GM21786 (cell line): Measurements from ENCODE around the gene NOTCH1.

ENCODE experiments used
- ATAC-seq: cut with Tn5 transposase; IDR thresholded peaks from one replicate; pipeline ENCODE4 v1.9.1; 2021; ENCODE audit not compliant: unreplicated experiment

The NOTCH1 gene

DNA sequence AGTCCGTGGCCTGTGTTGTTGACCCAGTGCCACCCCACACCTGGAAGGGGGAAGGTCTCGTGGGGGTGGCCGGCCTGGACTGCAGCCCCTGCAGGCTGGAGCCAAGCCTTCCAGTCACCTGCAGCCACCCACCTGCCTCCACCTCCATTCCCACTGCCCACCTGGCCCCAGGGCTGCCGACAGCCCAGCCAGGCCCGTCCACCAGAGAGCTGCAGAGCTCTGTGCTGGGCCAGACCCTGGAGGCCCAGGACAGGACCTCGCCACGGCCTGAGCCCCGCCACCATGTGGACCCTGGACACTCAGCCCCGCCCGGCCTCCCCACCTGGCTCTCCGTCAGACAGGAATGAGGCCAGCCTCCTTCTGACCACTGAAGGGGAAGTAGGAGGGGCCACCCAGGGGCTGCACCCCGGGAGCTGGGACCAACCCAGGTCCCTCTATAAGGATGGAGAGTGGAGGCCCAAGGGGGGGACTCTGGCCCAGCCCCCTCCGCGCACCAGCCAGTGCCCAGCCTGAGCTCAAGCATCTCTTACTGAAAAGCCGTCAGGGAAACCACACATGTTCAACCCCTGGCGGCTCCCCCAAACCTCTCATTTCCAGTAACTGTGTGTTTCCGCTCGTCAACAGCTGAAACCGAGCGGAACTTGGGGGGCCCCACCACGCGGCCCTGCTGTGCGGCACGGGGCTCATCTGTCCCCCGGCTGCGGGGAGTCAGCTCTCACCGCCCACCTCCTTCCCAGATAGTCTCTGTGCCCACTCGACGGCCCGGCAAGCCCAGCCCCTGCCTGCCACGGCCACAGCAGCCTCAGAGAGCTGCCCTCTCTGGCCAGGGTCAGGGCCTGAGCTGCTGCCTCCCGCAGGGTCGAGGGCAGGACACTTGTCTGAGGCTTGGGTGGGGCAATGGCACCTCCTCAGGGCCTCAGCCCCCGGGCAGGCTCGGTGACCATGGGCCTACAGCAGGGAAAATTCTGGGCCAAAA is 12.8 kb downstream of the NOTCH1 start:
- ATAC-seq: no peak

DNA sequence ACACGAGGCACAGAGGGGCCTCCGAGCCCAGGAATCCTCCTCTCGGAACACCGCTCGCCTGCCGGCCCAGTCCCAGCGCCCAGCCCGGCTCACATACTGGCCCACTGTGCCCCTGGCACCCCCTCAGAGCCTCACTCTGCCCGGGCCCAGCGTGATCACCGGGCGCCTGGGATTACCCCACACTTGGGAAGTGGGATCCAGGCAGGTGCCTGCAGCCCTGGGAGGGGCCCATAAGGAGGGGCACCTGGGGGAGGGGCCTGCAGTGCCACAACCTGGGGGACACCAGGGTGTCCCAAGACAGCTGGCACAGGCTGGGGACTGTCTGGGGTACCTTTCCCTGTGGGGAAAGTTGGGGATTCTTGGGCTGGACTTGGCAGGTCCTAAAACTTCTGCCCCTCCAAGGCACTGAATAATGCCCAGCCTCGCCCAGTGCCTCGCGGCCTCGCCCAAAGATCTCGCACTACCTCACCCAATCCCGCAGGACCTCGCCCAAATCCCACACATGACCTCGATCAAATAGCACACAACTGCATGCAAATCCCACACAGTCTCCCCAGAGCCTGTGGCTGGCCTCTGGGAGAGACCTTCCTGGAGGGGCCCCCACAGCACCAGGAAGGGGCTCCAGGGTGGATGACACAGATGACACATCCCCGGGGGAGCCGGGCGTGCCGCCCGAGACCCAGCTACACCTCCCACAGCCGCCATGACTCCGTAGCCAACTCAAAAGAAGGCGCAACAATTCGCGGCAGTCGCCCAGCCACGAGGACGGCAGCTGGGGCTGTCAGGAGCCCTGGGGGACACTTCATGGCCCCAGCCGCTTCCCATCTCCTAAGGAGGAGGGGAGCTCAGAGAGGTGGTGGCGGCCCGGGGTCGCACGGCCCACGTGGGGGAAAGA is 13.7 kb downstream of the NOTCH1 start:
- no peak for ATAC-seq

DNA sequence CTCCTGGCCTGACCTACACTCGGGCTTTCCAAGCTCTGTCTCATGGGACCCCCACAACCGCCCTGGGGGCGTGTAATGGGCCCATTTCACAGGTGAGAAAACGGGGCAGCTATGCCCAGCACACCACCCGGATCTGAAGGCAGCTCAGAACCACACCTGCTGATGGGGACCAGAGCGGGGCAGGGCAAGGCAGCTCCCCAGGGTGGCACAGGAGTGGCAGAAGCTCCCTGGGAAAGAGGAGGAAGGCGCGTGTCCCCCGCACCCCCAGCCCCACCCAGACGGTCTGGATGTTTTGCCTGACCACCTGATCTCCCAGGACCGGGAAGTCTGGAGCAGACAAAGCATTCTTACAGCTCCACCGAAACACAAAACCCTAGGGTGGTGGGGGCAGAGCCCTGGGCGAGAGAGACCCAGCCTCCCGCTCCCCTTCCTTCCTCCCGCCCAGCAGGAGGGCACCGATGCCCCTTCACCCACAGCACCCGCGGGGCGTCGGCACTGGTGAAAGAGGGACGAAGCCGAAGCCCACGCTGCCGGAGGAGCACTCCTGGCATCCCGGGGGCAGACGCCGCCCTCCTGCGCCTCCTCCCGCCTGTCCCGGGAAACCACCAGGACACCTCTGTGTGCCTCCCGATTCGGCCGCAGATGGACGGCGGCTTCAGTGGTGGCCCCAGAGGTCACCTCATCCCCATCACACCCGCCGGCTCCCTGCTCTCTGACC is 14.5 kb downstream of the NOTCH1 start:
- no peak for ATAC-seq

DNA sequence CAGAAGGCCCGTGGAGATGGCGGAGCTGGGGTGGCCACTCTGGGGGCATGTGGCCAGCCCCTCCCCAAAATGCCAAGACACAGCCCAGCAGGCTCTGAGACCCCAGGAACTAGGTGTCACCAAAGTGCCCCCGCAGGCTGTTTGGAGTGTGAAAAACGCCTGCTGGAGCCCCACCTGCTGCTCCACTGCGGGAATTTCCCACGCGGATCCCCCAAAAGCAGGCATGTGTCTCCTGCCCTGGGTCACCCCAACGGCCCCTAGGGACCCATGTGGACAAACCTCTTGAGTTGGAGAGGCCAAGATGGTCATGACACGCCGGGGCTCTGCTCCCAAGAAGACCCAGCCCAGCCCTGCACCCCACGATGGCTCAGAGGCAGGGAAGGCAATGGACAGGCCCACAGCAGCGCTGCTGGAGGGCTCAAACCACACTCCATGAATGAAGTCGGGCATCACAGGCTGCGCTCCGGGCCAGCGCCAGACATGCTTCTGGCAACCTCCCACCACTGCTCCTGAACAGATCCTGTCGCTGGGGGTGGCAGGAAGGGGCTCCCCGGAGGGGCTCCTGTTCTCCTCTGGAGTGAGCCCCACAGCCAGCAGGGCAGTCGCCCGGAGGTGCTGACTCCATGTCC is 15.3 kb downstream of the NOTCH1 start:
- ATAC-seq: no peak

DNA sequence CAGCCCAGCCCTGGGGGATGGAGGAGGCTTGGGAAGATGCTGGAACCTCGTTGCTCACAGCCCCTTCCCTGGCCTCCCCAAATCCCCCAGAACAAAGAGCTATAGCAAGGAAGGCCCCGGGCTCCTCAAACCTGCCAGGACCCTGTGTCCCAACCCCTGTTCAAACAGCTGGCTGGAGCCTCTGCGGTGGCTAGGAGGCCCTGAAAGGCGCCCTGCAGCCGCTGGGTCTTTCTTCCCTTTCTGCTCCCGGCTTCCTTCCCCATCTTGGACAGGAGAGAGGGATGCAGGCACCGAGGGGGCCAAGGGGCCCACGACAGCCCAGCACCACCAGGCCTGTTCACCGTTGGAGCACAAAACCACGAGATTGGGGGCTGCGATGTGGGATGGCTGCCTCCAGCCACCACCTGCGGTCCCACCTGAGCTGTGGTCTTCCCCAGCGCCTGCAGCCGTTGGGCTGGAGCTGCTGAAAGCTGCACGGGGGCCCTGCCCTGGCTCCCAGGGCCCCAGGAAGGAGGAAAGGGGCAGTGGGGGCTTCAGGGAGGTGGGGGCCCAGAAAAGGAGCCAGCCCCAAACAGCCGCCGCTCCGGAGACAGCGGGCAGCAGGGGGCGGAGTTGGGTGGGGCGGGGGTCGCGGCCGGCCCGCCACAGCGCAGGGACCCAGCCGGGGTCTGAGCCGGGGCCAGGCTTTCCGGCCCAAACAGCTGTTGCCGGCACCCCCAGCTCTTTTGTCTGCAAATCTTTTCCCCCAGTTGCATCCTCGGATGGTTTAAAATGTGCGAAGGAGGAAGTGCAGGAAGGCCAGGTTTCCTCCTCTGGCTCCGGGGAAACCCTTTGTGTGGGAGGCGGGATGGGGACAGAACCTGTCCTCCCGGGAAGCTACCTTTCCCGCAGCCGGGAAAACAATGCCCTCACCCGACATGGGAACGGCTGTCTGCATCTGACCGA is 16.1 kb downstream of the NOTCH1 start:
- ATAC-seq: no peak

DNA sequence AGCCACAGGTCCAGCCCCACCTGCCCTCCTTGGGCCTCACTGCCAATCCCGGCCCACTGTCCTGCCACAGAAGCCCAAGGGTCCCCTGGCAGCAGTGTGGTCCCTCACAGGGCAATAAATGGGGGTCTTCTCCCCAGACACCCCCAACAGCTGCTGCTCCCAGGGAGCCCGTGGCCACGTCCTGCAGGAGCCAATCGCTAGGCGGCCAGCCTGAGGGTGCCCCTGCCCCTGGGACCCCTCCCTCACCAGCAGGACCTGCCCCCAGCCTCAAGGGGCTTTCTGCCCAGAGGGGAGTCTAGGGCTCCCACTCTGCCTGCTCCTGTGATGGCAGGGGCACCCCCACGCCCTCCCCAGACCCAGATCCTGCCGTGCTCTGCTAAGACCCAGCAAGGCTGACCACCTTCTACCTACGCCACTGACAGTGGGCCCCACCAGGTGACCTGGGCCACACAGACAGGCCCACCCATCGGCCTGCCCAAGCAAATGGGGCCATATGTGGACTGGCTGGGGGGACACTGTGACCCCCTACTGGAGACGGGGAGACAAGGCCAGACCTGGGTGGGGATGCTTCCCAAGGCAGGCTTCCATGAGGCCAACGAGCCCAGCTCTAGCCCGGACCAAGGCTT is 17.0 kb downstream of the NOTCH1 start:
- no peak for ATAC-seq

DNA sequence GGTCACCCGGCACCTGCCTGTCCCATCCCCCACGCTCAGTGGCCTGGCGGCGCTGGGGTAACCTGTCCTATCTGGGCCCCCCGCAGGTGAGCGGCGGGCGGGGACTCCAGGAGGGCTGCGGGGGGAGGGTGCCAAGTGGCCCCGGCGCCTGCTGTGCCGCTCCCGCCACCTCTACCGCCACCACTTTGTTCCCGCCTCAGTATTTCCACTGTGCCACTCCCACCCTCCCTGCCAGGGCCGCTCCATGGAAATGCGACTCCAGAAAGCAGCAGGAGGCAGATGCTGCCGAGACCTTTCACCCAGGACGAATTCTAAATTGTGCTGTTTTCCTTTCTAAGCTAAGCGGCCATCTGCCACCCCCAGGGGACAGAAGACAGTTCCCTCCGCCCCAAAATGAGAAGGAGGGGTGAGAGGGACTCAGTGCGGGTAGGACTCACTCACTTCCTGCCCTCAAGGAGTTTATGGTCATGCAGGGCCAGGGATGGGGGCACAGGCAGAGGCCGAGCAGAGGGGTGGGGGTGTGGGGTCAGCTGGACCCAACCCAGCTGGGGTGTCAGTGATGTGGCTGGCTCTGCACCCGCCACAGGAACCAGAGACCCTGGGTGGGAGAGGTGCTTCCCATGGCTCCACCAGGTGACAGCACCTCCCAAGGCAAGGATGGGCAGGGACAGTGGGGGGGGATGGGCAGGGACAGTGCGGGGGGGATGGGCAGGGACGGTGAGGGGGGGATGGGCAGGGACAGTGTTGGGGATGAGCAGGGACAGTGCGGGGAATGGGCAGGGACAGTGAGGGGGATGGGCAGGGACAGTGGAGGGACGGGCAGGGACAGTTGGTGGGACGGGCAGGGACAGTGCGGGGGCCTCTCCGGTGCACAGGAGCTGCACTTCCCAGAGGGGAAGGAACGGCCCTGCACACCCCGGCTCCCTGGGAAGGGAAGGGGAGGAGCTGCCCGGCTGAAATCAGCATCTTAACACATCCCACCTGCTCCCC is 17.8 kb downstream of the NOTCH1 start:
- no peak for ATAC-seq

DNA sequence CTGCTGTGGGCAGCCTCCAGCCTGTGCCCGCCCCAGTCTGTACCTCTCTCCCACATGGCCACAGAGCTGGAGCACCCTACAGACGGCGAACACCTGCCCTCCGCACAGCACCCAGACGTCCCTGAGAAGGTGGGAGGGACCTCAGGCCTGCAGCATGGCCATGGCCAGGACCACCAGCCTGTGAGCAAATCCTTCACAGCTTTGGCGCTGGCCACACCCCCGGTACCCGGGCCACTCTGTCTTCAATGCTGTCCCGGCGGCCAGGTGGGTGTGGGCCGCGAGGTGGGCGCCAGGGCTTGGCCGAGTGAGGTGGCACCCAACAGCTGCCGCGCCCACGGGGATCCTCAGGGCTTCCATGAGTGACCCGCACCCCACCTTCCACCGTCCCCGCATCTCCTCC is 18.7 kb downstream of the NOTCH1 start:
- no peak for ATAC-seq

DNA sequence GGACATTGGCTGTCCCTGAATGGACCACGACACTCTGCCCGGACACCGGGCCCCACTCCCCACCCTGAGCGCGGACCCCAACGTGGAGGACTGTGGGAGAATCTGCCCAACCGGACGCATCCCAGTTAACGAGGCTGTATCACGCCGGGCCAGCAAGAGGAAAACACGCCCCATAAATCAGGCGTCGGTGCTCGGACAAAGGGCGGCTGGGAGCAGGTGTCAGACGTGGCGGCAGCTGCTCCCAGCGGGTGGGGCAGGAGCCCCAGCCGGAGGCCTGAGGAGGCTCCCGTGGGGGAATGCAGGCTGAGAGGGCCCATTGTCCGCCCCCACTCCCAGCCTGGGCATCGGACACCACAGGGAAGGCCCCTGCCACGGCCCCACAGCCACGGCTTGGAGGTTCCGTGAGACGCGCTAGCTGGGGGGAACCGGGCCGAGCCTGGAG is 19.2 kb downstream of the NOTCH1 start:
- ATAC-seq: no peak

DNA sequence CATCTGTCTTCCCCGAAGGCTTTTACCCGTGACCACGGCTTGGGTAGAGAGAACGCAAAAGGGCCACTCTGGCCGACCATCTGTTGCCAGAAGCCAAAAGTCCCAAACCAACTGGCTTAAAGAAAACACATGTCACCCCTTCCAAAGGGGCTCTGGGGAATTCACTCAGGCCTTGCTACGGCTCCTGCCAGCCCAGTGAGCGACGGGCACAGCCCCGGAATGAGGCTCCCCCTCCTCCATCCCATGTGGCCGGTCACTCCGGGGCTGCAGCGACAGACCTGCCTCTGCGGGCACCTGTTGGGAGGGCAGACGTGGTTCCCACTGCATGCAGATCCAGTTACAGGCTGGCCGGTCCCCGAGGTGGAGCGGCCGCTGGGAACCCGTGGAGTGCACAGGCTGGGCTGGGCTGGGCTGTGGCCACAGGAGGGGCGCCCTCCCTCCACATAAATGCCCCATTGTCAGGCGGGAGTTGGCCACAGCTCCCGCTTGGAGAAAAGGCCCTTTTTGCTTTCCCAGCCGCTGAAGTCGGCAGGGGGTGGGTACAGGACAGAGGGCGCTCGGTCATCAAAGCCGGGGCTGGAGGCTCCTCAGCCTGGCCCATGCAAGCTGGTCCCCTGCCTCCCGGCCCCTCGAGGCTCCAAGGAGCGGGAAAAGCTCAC is 19.9 kb downstream of the NOTCH1 start:
- ATAC-seq: no peak

DNA sequence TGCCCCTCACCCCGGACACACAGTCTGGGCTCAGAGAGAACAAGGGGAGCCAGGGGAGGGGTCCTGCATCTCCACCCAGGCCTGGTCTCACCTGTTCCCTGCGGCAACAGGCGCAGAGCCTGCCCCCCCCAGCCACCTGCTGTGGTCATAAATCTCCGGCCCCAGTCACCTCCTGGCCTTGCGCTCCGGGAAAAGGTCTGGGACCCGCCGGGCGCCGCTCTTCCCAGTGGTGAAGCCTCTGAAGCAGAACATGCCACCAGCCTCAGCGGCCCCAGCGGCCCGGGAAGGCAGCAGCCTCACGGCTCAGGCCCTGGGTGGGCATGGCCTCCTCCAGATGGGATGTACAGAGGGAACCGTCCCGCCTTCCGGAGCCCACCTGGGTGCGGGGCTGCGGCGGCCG is 20.6 kb downstream of the NOTCH1 start:
- no peak for ATAC-seq

DNA sequence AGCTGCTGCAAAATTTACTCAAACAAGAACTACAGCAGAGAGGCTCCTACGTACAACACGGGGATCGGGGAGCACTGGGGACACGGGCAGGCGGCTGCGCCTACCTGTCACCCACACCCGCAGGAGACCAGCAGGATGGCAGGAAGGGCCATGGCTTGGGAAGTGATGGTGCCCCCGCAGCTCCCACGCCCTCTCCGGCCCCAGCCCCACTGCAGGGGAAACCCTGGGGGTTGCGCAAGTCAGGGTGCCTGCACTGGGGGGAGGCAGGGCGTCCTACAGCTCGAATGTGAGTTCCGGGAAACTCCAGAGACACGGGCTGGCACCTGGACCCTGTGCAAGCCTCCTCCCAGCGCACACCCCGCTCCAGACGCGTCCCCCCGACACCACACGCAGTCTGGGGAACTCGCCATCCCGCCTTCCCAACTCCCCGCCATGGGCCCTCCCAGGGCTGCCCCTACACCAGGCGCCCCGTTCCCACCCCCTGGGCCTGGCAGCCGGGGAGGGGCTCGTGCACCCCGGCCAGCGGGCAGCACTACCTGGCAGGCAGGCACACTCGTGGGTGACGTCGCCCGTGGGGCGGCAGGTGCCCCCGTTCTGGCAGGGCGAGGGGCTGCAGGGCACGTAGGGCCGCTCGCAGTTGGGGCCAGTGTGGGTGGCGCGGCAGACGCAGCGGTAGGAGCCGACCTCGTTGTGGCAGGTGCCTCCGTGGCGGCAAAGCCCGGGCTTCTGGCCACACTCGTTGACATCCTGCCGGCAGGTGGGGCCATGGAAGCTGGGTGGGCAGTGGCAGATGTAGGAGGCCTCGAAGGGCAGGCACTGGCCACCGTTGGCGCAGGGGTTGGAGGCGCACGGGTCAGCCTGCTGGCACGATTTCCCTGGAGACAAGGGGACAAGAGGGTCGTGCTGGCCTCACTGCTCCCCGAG is 23.3 kb downstream of the NOTCH1 start:
- no peak for ATAC-seq

DNA sequence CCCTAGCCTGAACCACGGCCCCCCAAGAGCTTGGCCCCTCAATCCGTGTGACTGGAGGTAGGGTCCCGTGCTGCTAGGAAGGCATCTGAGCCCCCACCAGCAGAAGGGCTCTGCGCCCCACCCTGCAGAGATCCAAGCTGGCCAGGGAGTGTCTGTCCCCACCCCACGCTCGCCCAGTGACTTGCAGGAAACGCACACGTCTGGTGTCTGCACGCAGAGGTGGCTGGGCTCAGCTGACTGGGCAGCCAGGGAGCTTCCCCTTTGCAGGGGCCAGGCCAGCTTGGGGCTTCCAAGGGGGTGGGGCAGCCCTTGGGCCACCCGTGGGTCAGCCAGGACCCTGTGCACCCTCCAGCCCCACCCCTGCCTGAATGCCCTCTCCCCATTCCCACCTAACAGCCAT is 24.3 kb downstream of the NOTCH1 start:
- ATAC-seq: no peak

DNA sequence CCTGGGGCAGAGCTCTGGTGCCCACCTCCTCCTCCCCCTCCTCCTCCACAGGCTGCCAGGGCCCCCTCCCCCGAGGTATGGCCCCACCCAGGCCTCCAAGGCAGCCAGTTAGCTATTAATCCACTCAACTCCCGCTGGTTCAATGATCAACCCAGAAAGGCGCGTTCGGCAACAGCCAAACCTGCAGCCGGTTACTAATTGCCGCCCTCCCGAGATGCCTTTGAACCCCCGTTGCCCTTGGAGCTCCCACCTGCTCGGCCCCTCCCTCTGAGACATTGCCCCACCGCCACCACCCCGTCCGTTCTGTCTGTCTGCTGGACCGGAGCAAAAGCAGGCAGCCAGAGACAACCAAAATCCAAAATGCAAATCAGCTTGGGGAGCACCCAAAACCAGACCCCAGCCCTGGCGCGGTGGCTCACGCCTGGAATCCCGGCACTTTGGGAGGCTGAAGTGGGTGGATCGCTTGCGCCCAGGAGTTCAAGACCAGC is 25.8 kb downstream of the NOTCH1 start:
- no peak for ATAC-seq

DNA sequence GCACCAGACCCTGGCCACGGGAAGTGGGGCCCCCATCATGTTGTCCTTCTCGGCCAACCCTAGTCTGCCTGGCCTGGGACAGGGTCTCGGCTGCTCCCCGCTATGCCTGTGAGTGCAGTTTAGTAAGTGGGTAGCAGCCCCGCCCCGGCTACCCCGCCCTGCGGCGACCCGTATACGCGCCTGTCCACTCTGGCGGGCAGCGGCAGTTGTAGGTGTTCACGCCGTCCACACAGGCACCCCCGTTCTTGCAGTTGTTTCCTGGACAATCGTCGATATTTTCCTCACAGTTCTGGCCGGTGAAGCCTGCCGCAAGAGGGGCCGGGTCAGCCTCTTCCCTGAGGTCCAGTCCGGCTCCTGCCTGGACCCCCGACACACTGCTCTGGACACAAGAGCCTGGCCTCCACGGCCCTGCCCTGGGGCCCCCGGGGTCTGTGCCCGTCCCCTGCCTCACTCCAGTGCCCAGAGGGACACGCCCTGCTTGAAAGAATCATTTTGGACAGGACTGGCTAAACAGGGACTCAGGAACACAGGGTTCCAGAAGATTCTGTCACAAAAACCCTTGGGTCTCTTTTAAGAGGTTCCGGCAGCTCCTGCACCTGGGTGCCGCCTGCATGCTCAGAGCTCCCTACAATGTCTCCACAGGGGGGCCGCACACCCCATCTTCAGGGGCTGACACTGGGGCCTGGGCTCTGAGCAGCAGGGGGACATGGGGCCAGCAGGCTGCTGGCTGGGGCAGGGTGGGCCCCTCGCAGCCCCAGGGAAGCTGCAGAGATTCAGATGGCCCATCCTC is 26.4 kb downstream of the NOTCH1 start:
- ATAC-seq: no peak
